Measurements from ENCODE around the gene EBF4.

DNA sequence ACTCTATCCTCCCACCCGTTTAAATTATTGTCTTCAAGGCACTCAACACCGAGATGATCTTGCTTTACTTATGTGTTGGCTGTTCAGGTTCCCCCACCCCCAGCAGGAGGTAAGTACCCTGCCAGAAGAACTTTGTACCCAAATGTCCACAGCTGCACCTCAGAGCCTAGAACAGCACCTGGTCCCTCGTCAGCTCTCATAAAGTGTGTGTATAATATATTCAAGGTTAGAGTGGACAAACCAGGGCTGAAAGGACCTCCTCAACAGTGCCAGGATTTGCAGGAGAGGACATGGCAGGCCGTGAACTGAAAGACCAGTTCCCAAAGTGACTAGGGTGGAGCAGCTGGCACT, 113.7 kb downstream of the EBF4 start:
- TF ChIP-seq CTCF (conservative IDR thresholded peaks at IDR 0.05; ENCODE audit: low read length) (no peak), EZH2phosphoT487 (IDR thresholded peaks at IDR 0.05; ENCODE audit: borderline replicate concordance) (no peak)

All from Loucy (cell line).